GM12873 (cell line): Measurements from ENCODE around the gene AREG.

ENCODE experiments used
- CTCF ChIP-seq: IDR thresholded peaks from 2 replicates; pipeline ENCODE4 v1.5.1; 2012; ENCODE audit warnings: low read depth, mild to moderate bottlenecking, moderate library complexity, low read length, control low read depth; ENCODE audit not compliant: insufficient read depth; ENCODE audit errors: missing control alignments

AREG gene

GRCh38 chr4:74466242-74466641, 21.3 kb downstream of the AREG start:
- TF ChIP-seq CTCF, result no peak

- no peak for TF ChIP-seq CTCF
Observed at GRCh38 chr4:74471264-74471663, 26.3 kb downstream of the AREG start.

DNA sequence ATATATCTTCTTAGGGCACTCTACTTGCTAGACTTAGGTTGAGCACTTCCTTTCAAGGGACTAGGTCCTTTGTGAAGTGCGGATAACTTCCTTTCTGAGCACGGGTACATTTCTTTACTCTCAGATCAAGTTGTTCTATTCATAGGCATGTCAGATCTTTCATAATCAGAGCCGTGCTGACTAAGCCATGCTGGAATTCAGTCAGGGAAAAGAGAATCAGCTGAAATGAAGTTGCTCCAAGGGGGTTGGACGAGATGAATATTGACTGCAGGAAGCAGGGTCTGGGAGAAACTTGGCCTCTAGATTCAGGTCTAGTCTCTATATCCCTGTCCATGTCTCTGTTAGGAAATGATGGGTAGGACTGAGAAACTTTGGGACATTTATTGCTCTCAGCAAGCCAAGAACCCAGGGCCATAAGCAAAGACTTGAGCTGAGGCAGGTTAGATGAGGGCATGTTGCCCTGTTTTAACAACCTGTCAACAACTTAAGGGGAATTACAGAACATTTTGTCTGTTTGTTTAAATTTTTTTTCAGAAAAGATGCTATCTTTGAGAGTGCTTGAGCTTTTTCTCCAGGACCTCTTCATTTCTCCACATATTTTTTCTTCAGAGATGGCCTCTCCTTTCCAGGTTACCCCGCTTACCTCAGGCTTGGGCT, 28.3 kb downstream of the AREG start:
- TF ChIP-seq CTCF, result no peak

- no peak for TF ChIP-seq CTCF
Observed at GRCh38 chr4:74474345-74475090, 29.6 kb downstream of the AREG start.

DNA sequence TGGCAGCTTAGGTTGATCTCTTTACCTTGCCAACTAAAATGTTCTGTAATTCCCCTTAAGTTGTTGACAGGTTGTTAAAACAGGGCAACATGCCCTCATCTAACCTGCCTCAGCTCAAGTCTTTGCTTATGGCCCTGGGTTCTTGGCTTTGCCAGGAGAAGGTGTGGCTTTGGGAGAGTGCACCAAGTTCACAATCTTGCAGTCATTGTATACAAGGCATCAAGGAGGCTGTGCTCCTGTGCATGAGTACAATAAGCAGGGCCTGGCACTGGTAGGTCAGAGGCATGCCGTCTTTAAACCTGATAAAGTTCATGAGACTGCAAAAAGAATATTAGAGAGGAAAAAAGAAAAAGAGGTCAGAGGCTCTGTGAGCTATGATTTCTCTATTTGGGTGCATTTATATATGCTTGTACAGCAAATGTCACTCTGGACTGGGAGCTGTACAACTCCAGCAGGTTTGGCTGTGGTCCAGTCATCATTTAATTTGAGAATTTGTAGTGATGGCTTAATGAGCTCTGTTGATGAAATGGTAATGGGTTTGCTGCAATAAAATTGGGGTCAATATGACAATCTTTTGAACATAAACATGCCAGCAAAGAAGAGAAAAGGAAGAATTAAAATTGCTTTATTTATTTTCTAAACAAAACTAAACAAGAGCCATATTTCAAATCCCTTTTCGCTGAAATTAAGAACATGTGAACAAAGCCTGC, 30.3 kb downstream of the AREG start:
- TF ChIP-seq CTCF, result no peak

- TF ChIP-seq CTCF, result no peak
Observed at GRCh38 chr4:74475946-74476345, 31.0 kb downstream of the AREG start.

DNA sequence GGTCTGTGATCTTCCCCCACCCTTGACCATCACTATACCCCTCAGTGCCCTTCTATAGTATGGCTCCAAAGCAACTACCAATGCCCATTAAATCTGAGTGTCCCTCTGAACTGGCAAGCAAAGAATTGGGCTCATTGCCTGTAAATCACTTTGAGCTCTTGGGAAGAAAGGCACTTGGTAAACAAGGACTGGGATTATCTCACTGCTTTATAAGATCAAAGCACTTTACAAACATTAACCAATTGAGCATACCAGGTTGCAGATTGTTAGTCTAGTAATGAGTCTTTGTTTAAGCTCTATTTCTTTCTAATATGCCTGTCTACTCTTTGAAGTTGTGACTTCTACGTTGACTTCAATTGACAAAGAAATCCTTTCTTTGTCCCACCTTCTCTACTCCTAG, 34.1 kb downstream of the AREG start:
- no peak for TF ChIP-seq CTCF
